Activated effector memory CD4-positive, alpha-beta T cell treated with anti-CD3 and anti-CD28 coated beads, Interleukin-2, amount 50 U/mL, for 16 hours (primary cell): Measurements from ENCODE around the gene ZNF562.
A peak's percentile ranks its signal among the peaks of the same experiment; 100 is the strongest.

Experiments used
- DNase-seq: peaks from one replicate; pipeline ENCODE4 v3.0.0-alpha.2; 2020

ZNF562 gene

DNA sequence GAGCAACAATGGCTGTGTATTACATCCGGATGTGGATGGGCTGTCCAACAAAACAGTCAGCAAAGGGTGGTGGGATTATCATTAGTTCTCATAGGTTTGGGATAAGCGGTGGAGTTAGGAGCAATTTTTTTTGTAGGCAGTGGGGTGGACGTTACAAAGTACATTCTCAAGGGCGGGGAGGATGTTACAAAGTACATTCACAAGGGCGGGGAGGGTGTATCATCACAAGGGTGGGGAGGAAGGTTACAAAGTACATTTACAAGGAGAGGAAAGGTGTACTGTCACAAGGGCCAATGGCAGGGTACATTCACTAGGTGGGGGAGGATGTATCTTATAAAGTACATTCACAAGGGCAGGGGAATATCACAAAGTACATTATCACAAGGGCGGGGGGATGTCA, 33.1 kb downstream of the ZNF562 start:
- no peak for DNase-seq

DNA sequence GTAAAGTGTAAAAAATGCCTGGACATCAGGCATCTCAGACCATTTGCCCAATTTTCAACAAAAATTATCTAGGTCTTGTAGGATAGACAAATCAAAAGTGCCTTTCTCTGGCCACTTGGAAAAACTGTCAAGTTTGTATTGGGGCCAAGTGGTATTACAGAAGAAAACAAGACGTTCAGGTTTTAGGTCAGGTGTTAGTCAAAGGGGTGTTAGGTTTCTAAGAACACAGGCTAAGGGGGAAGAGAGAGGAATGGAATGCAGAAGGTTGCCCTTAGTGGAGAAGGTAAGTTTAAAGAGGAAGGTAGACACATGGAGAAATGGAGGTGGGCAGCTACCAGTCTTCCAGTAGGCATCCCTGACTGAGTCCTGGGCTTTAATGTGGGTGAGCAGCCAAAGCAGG, 33.9 kb downstream of the ZNF562 start:
- DNase-seq = no peak

DNA sequence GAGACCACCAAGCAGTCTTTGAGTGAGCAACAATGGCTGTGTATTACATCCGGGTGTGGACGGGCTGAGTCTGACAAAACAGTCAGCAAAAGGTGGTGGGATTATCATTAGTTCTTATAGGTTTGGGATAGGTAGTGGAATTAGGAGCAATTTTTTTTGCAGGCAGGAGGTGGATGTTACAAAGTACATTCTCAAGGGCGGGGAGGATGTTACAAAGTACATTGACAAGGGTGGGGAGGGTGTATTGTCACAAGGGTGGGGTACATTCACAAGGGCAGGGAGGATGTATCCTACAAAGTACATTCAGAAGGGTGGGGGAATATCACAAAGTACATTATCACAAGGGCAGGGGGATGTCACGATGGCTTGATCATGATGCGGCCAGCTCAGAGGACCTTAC, 38.9 kb downstream of the ZNF562 start:
- DNase-seq = no peak

DNA sequence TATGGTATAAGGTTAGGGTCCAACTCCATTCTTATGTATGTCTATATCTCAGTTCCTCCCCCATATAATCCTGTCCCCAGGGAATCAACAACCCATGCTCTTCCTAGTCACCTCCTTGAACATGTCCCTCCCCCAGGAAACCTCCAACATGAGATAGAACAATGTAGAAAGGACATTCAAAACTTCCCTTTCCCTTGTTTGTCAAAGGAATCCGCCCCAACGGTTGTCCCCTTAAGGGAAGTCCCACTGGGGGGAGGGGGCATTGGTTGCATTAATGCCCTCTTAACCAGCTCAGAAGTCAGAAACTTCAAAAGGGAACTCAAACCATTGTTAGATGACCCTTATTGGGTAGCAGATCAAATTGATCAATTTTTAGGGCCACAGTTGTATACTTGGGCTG, 47.0 kb downstream of the ZNF562 start:
- no peak for DNase-seq

DNA sequence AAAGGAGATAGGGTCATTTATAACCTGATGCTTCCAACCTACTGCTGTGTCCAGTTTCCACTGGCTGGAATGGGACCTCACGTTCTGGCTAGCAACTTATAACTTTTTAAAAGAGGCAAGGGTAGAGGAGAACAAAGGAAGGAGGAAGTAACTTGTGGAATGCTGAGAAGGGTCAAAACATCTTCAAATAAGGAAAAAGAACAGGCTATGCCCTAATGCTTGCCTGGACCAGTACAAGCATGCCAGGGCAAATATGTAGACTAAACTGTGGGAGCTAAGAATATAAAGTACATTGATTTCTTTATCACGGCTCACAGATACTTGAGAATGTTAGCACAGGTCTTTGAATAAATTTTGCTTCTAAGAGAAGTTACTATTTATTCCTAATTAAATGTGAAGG, 52.4 kb downstream of the ZNF562 start:
- DNase-seq = no peak

DNA sequence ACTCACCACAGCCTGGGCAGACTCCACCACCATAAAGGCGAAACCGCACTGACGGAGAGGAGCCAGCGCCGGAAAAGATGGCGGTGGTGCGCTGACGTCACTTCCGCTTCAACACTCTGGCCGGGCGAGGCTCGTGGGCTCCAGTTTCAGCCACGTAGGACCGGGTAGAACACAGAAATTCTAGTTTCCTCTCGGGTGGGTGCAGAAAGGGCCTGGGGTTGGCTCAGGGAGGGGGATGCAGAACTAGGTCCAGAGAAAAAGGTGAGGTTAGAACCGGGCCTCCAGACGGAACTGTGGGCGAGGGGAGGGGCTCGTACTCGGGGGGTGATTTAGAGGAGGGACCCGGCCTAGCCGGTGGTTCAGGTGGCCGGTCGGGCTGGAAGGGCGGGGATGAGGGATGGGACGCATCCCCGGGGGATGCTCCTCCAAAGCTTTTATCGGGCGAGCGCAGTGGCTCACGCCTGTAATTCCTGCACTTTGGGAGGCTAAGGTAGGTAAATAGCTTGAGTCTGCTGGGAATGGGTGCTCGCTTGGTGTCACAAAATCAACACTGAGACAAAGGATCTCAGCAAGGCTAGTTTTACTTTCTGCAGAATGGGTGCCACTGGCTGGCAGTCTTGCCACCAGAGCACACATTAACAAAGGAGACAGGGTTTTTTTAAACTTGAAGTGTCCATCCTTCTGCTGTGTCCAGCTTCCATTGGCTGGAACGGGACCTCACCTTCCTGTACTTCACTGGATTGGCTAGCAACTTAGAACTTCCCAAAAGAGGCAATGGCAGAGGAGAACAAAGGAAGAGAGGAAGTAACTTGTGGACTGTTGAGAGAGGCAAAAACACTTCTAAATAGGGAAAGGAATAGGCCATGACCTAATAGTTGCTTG, 53.5 kb downstream of the ZNF562 start, which contains the start of gene ZNF561:
Gene ZNF561, minus strand, starts transcription at position 77 of the 882 bp plus-strand sequence. CDS start 1,776 bp downstream, outside the sequence.
- DNase-seq = peak; percentile 95

DNA sequence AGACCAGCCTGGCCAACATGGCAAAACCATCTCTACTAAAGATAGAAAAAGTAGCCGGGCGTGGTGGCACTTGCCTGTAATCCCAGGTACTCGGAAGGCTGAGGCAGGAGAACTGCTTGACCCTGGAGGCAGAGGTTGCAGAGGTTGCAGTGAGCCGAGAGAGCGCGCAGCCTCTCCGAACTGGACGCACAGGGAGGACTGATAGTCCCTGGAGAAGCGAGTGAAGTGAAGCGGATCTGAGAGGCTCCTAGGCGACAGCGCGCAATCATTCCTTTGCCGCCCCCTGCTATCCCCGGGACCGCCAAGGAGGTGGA, 54.1 kb downstream of the ZNF562 start:
- no peak for DNase-seq

DNA sequence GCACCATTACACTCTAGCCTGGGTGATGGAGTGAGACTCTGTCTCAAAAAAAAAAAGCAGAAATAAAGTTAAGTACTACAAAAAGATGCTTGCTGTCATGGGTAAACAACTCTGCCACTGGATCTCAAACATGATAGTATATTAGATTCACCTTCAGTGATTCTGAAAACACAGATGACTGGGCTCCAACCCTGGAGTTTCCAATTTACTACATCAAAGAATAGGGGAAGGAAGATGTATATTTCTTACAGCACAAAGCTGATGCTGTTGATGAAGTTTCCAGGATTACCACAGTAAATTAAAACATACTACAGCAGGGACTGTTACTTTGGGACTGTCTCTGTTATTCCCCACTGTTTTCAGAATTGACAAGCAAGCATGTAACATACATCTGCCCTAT, 59.1 kb downstream of the ZNF562 start:
- no peak for DNase-seq

DNA sequence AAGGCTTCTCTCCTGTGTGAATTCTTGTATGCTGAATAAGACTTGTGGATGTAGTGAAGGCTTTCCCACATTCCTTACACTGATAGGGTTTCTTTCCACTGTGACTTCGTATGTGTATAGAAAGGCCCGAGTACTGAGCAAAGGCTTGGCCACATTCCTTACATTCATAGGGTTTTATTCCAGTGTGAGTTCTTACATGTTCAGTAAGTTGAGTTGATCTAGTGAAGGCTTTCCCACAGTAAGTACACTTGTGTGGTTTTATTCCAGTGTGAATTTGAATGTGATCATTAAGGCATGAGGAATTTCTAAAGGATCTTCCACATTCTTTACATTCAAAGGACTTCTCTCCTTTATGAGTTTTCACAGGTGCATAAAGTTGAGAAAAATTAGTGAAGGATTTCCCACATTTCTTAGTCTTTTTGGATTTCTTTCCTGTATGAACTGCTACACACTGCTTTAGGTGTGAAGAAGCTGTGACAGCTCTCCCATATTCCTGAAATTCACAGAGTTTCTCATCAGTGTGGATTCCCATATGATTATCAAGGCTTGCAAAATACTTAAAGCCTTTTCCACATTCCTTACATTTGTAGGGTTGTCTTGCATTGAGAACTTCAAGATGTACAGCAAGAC, 64.3 kb downstream of the ZNF562 start:
- DNase-seq = no peak

DNA sequence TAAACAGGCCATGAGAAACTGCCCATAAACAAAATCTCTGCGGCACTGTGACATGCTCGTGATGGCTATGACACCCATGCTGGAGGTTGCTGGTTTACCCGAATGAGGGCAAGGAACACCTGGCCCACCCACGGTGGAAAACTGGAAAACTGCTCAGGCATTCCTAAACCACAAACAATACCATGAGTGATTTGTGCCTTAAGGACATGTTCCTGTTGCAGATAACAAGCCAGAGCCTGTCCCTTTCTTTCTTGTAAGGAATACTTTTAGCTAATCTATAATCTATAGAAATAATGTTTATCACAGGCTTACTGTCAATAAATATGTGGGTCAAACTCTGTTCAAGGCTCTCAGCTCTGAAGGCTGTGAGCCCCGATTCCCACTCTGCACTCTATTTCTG, 66.0 kb downstream of the ZNF562 start:
- DNase-seq = no peak

DNA sequence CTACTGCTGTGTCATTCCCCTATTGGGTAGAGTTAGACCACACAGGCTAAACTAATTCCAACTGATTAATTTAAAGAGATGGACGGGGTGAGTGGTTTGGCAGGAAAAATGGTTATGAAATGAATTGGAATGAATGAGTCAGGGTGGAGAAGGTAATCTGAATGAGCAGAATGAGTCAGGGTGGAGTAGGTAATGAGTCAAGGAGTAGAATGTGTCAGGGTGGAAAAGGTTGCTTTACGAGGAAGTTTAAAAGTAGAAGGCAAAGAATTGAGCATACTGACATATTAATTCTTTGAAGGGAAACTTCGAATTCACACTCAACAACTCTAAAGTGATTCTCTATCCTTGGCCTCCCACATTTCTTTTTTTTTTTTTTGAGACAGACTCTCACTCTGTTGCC, 77.9 kb downstream of the ZNF562 start:
- DNase-seq = no peak
